Activated naive CD8-positive, alpha-beta T cell treated with anti-CD3 and anti-CD28 coated beads, Interleukin-2, amount 50 U/mL, for 24 hours (primary cell): Measurements from ENCODE around the gene NNT.
"Not testable (repeated sequence)": the region's sequence is repeated elsewhere in the genome, so short reads cannot be mapped to it uniquely, and the experiment has no call there.

Source experiments
- ATAC-seq: fragments of 150-1000 bp; cut with Tn5 transposase; one replicate; pipeline ENCODE4 v1.10.0; 2021
- DNase-seq: peaks from one replicate; pipeline ENCODE4 v3.0.0; 2021
- H3K27ac Mint-ChIP-seq: one replicate; pipeline ENCODE4 v1.8.0; 2021; ENCODE audit warnings: mild to moderate bottlenecking, mixed read lengths
- H3K27me3 Mint-ChIP-seq: one replicate; pipeline ENCODE4 v1.8.0; 2021; ENCODE audit warnings: mixed read lengths
- H3K36me3 Mint-ChIP-seq: one replicate; pipeline ENCODE4 v1.8.0; 2021; ENCODE audit warnings: low read depth, mixed read lengths
- H3K4me1 Mint-ChIP-seq: one replicate; pipeline ENCODE4 v1.8.0; 2021; ENCODE audit warnings: mixed read lengths
- H3K4me3 Mint-ChIP-seq: one replicate; pipeline ENCODE4 v1.8.0; 2021; ENCODE audit warnings: mild to moderate bottlenecking, moderate library complexity, mixed read lengths
- H3K9me3 Mint-ChIP-seq: one replicate; pipeline ENCODE4 v1.8.0; 2021; ENCODE audit warnings: mixed read lengths

NNT gene

GRCh38 chr5:43602461-43603343 is at the start of gene NNT:
Gene NNT, plus strand, starts transcription at chr5:43603180. Its CDS starts 6,016 bp downstream, at chr5:43609196.
- Mint-ChIP-seq H3K27ac (peak within 1 kb of the TSS; percentile 85), H3K36me3 (peaks cover 25% of the 10 kb centered on the region), H3K27me3 (no peaks in the 10 kb centered on the region), H3K4me3 (peak within 1 kb of the TSS; percentile 88), H3K4me1 (peaks cover 42% of the 10 kb centered on the region), H3K9me3 (no peaks in the 10 kb centered on the region)
- ATAC-seq (peak; percentile 73), DNase-seq (peak; percentile 84)

GRCh38 chr5:43553381-43553780 is 49.6 kb upstream of the NNT start:
- ATAC-seq: no peak
- no peak for DNase-seq
- Mint-ChIP-seq H3K4me3 (no peak overlapping the region), H3K27me3 (no peaks in the 10 kb centered on the region), H3K9me3 (no peaks in the 10 kb centered on the region), H3K27ac (no peak overlapping the region), H3K4me1 (peaks cover 21% of the 10 kb centered on the region), H3K36me3 (peaks cover 17% of the 10 kb centered on the region)

GRCh38 chr5:43554497-43554896 is 48.5 kb upstream of the NNT start:
- Mint-ChIP-seq H3K27ac (no peak overlapping the region), H3K4me3 (no peak overlapping the region), H3K4me1 (peaks cover 24% of the 10 kb centered on the region), H3K9me3 (no peaks in the 10 kb centered on the region), H3K36me3 (peaks cover 12% of the 10 kb centered on the region), H3K27me3 (no peaks in the 10 kb centered on the region)
- no peak for ATAC-seq
- DNase-seq: no peak

GRCh38 chr5:43555895-43556606 is 46.9 kb upstream of the NNT start:
- Mint-ChIP-seq H3K4me3 (no peak overlapping the region), H3K36me3 (peaks cover 8% of the 10 kb centered on the region), H3K9me3 (no peaks in the 10 kb centered on the region), H3K27me3 (no peaks in the 10 kb centered on the region), H3K27ac (peak overlapping the region; percentile 86), H3K4me1 (peaks cover 17% of the 10 kb centered on the region)
- DNase-seq: peak; percentile 65
- ATAC-seq: no peak

GRCh38 chr5:43556607-43556856 is 46.4 kb upstream of the NNT start:
- not testable (repeated sequence) for H3K27me3 Mint-ChIP-seq, H3K36me3 Mint-ChIP-seq, H3K9me3 Mint-ChIP-seq, DNase-seq
- Mint-ChIP-seq H3K27ac (peak overlapping the region; percentile 86), H3K4me1 (peaks cover 15% of the 10 kb centered on the region), H3K4me3 (peak overlapping the region; percentile 77)
- peak; percentile 91 for ATAC-seq

GRCh38 chr5:43556857-43557542 is 46.0 kb upstream of the NNT start, which contains the start of gene PAIP1:
Gene PAIP1, minus strand, starts transcription at chr5:43557077. Its CDS starts 231 bp downstream, at chr5:43556846.
- no peaks in the 10 kb centered on the region for H3K9me3 Mint-ChIP-seq
- DNase-seq: peak; percentile 83
- H3K27ac Mint-ChIP-seq: peak within 1 kb of the TSS; percentile 88
- peaks cover 6% of the 10 kb centered on the region for H3K36me3 Mint-ChIP-seq
- H3K27me3 Mint-ChIP-seq: peaks cover 1% of the 10 kb centered on the region
- peaks cover 15% of the 10 kb centered on the region for H3K4me1 Mint-ChIP-seq
- H3K4me3 Mint-ChIP-seq: peak within 1 kb of the TSS; percentile 77
- peak; percentile 83 for ATAC-seq

- ATAC-seq: no peak
Observed at GRCh38 chr5:43560128-43560527, 42.9 kb upstream of the NNT start.

GRCh38 chr5:43561356-43561755 is 41.6 kb upstream of the NNT start:
- H3K4me1 Mint-ChIP-seq: peaks cover 22% of the 10 kb centered on the region
- no peak for ATAC-seq
- no peaks in the 10 kb centered on the region for H3K36me3 Mint-ChIP-seq
- H3K9me3 Mint-ChIP-seq: peaks cover 3% of the 10 kb centered on the region
- DNase-seq: no peak
- H3K27ac Mint-ChIP-seq: no peak overlapping the region
- peaks cover 5% of the 10 kb centered on the region for H3K27me3 Mint-ChIP-seq
- H3K4me3 Mint-ChIP-seq: no peak overlapping the region

More at GRCh38 chr5:43560128-43560527, 42.9 kb upstream of the NNT start:
- Mint-ChIP-seq H3K9me3 (no peaks in the 10 kb centered on the region), H3K4me3 (no peak overlapping the region), H3K27ac (no peak overlapping the region), H3K27me3 (peaks cover 5% of the 10 kb centered on the region), H3K4me1 (peaks cover 15% of the 10 kb centered on the region), H3K36me3 (peaks cover 4% of the 10 kb centered on the region)
- no peak for DNase-seq

- Mint-ChIP-seq H3K4me3 (no peak overlapping the region), H3K36me3 (no peaks in the 10 kb centered on the region), H3K9me3 (peaks cover 6% of the 10 kb centered on the region), H3K27ac (no peak overlapping the region), H3K4me1 (peaks cover 17% of the 10 kb centered on the region), H3K27me3 (peaks cover 5% of the 10 kb centered on the region)
- DNase-seq (no peak), ATAC-seq (no peak)
Observed at GRCh38 chr5:43563321-43563720, 39.7 kb upstream of the NNT start.

GRCh38 chr5:43564289-43564850 is 38.6 kb upstream of the NNT start:
- DNase-seq (no peak), ATAC-seq (no peak)
- Mint-ChIP-seq H3K9me3 (peaks cover 6% of the 10 kb centered on the region), H3K4me1 (peaks cover 10% of the 10 kb centered on the region), H3K36me3 (no peaks in the 10 kb centered on the region), H3K27me3 (peaks cover 5% of the 10 kb centered on the region), H3K4me3 (no peak overlapping the region), H3K27ac (no peak overlapping the region)

GRCh38 chr5:43565043-43565442 is 37.9 kb upstream of the NNT start:
- ATAC-seq (no peak), DNase-seq (no peak)
- H3K27ac Mint-ChIP-seq: no peak overlapping the region
- H3K4me1 Mint-ChIP-seq: peaks cover 10% of the 10 kb centered on the region
- H3K9me3 Mint-ChIP-seq: peaks cover 6% of the 10 kb centered on the region
- H3K4me3 Mint-ChIP-seq: no peak overlapping the region
- H3K27me3 Mint-ChIP-seq: peaks cover 5% of the 10 kb centered on the region
- no peaks in the 10 kb centered on the region for H3K36me3 Mint-ChIP-seq

GRCh38 chr5:43567967-43568366 is 35.0 kb upstream of the NNT start:
- Mint-ChIP-seq H3K36me3 (no peaks in the 10 kb centered on the region), H3K27me3 (no peaks in the 10 kb centered on the region), H3K4me1 (peaks cover 10% of the 10 kb centered on the region), H3K27ac (no peak overlapping the region), H3K4me3 (no peak overlapping the region), H3K9me3 (peaks cover 6% of the 10 kb centered on the region)
- ATAC-seq (no peak), DNase-seq (no peak)

GRCh38 chr5:43569236-43569746 is 33.7 kb upstream of the NNT start:
- no peaks in the 10 kb centered on the region for H3K27me3 Mint-ChIP-seq
- no peaks in the 10 kb centered on the region for H3K36me3 Mint-ChIP-seq
- peaks cover 10% of the 10 kb centered on the region for H3K4me1 Mint-ChIP-seq
- H3K27ac Mint-ChIP-seq: no peak overlapping the region
- no peak for ATAC-seq
- H3K9me3 Mint-ChIP-seq: peaks cover 6% of the 10 kb centered on the region
- no peak for DNase-seq
- no peak overlapping the region for H3K4me3 Mint-ChIP-seq

- Mint-ChIP-seq H3K27me3 (no peaks in the 10 kb centered on the region), H3K27ac (no peak overlapping the region), H3K9me3 (peaks cover 6% of the 10 kb centered on the region), H3K36me3 (peaks cover 8% of the 10 kb centered on the region), H3K4me1 (peaks cover 9% of the 10 kb centered on the region), H3K4me3 (no peak overlapping the region)
- ATAC-seq (no peak), DNase-seq (no peak)
Observed at GRCh38 chr5:43570450-43571158, 32.4 kb upstream of the NNT start.
